Measurements from ENCODE around the gene ADARB2. TPM values are rescaled to one million over a fixed set of nuclear protein-coding genes. Genes with fewer than 3 reads are reported as not detected.

The ADARB2 gene
- total and polyA plus RNA-seq, 4 donors = 0.55 to 0.70 (median 0.59) TPM; not detected in 1

- WGBS = 86% methylated on average over 23 of the region's 26 CpGs
- H3K9me3 ChIP-seq (ENCODE audit: control insufficient read depth in 4 of 4, low read length in 3 of 4) = no peaks in the 10 kb centered on the region
- H3K27ac ChIP-seq (ENCODE audit: low read depth in 1 of 2, low read length in 2 of 2) = no peak overlapping the region
- TF ChIP-seq FOXA2 (IDR thresholded peaks at IDR 0.05) (no peak), HNF4A (conservative IDR thresholded peaks at IDR 0.05) (no peak), NR2F2 (IDR thresholded peaks at IDR 0.05) (no peak)
- no peaks in the 10 kb centered on the region for H3K27me3 ChIP-seq (ENCODE audit: control insufficient read depth in 4 of 4, insufficient read depth in 4 of 4, low read length in 3 of 4)
- no peaks in the 10 kb centered on the region for H3K36me3 ChIP-seq (ENCODE audit: control insufficient read depth in 4 of 4, insufficient read depth in 3 of 4, low read depth in 1 of 4, low read length in 3 of 4)
- no peak overlapping the region for H3K4me3 ChIP-seq (ENCODE audit: low read depth in 1 of 3, low read length in 3 of 3)
- H3K4me1 ChIP-seq (ENCODE audit: control insufficient read depth in 4 of 4, insufficient read depth in 4 of 4, low read length in 3 of 4) = no peaks in the 10 kb centered on the region
- no peak for DNase-seq (ENCODE audit: low spot score)
- H3K9ac ChIP-seq (ENCODE audit: low read depth in 1 of 2, low read length in 2 of 2) = no peak overlapping the region
Observed at GRCh38 chr10:1189166-1190051, 547.9 kb downstream of the ADARB2 start.

- no peak for DNase-seq (ENCODE audit: low spot score)
- Histone ChIP-seq H3K9me3 (ENCODE audit: control insufficient read depth in 4 of 4, low read length in 3 of 4) (no peaks in the 10 kb centered on the region), H3K4me1 (ENCODE audit: control insufficient read depth in 4 of 4, insufficient read depth in 4 of 4, low read length in 3 of 4) (no peaks in the 10 kb centered on the region), H3K4me3 (ENCODE audit: low read depth in 1 of 3, low read length in 3 of 3) (no peak overlapping the region), H3K9ac (ENCODE audit: low read depth in 1 of 2, low read length in 2 of 2) (no peak overlapping the region), H3K27ac (ENCODE audit: low read depth in 1 of 2, low read length in 2 of 2) (no peak overlapping the region), H3K27me3 (ENCODE audit: control insufficient read depth in 4 of 4, insufficient read depth in 4 of 4, low read length in 3 of 4) (no peaks in the 10 kb centered on the region), H3K36me3 (ENCODE audit: control insufficient read depth in 4 of 4, insufficient read depth in 3 of 4, low read depth in 1 of 4, low read length in 3 of 4) (no peaks in the 10 kb centered on the region)
- TF ChIP-seq JUND (IDR thresholded peaks at IDR 0.05) = no peak
- no peak for TF ChIP-seq NR2F2 (IDR thresholded peaks at IDR 0.05)
- TF ChIP-seq CTCF (IDR thresholded peaks at IDR 0.05; ENCODE audit: low read depth, low read length, missing input control) = no peak
- TF ChIP-seq ZBTB33 (IDR thresholded peaks at IDR 0.05) = no peak
- TF ChIP-seq REST (IDR thresholded peaks at IDR 0.05) = no peak
- TF ChIP-seq RXRA (IDR thresholded peaks at IDR 0.05) = no peak
- no peak for TF ChIP-seq ATF3 (IDR thresholded peaks at IDR 0.05)
- TF ChIP-seq SP1 (IDR thresholded peaks at IDR 0.05) = no peak
- no peak for TF ChIP-seq RAD21 (IDR thresholded peaks at IDR 0.05)
- TF ChIP-seq TAF1 (conservative IDR thresholded peaks at IDR 0.05) = no peak
- TF ChIP-seq MAX (IDR thresholded peaks at IDR 0.05) = no peak
- TF ChIP-seq YY1 (IDR thresholded peaks at IDR 0.05) = no peak
- TF ChIP-seq HNF4A (conservative IDR thresholded peaks at IDR 0.05) = no peak
- no peak for TF ChIP-seq FOXA1 (IDR thresholded peaks at IDR 0.05)
- no peak for TF ChIP-seq GABPA (IDR thresholded peaks at IDR 0.05 in 1 of 2, conservative IDR thresholded peaks at IDR 0.05 in 1 of 2)
- no peak for TF ChIP-seq FOXA2 (IDR thresholded peaks at IDR 0.05)
- TF ChIP-seq HNF4G (IDR thresholded peaks at IDR 0.05) = no peak
- 89% methylated on average over 14 of the region's 14 CpGs for WGBS
Observed at GRCh38 chr10:1188558-1189135, 548.7 kb downstream of the ADARB2 start.
